ENCODE measurements around the gene GABRE.
"Not testable (repeated sequence)": the region's sequence is repeated elsewhere in the genome, so short reads cannot be mapped to it uniquely, and the experiment has no call there.

The GABRE gene

GRCh38 chrX:151966236-151966635, 8.2 kb downstream of the GABRE start:
- no peak for DNase-seq

- DNase-seq = no peak
Observed at GRCh38 chrX:151962034-151962433, 12.4 kb downstream of the GABRE start.

GRCh38 chrX:151958101-151958500, 16.4 kb downstream of the GABRE start:
- no peak for DNase-seq

- no peak for DNase-seq
Observed at GRCh38 chrX:151954730-151955129, 19.7 kb downstream of the GABRE start.

- no peak for DNase-seq
Observed at GRCh38 chrX:151938172-151938571, 36.3 kb downstream of the GABRE start.

GRCh38 chrX:151935358-151935757, 39.1 kb downstream of the GABRE start:
- DNase-seq = no peak

GRCh38 chrX:151929126-151929525, 45.4 kb downstream of the GABRE start:
- DNase-seq = no peak

GRCh38 chrX:151923648-151924047, 50.8 kb downstream of the GABRE start:
- no peak for DNase-seq

- DNase-seq = no peak
Observed at GRCh38 chrX:151922692-151923091, 51.8 kb downstream of the GABRE start.

GRCh38 chrX:151921866-151922265, 52.6 kb downstream of the GABRE start:
- DNase-seq = no peak

- DNase-seq = no peak
Observed at GRCh38 chrX:151921292-151921691, 53.2 kb downstream of the GABRE start.

GRCh38 chrX:151920530-151920929, 53.9 kb downstream of the GABRE start:
- DNase-seq = no peak

- DNase-seq = no peak
Observed at GRCh38 chrX:151920101-151920500, 54.4 kb downstream of the GABRE start.

- no peak for DNase-seq
Observed at GRCh38 chrX:151919610-151920009, 54.9 kb downstream of the GABRE start.

- not testable (repeated sequence) for DNase-seq
Observed at GRCh38 chrX:151918736-151919135, 55.7 kb downstream of the GABRE start.

- DNase-seq = no peak
Observed at GRCh38 chrX:151912780-151913179, 61.7 kb downstream of the GABRE start, which contains the start of gene MAGEA4. Gene MAGEA4 (plus strand): TSS chrX:151912889. CDS start chrX:151923665, 10,776 bp downstream.

GRCh38 chrX:151912221-151912620, 62.3 kb downstream of the GABRE start:
- DNase-seq = no peak

GRCh38 chrX:151904989-151905388, 69.5 kb downstream of the GABRE start:
- no peak for DNase-seq

All from activated effector memory CD4-positive, alpha-beta T cell treated with Interleukin-2 at 50 U/mL for 16 hours (primary cell).